GM19438 (cell line): Measurements from ENCODE around the gene ARHGEF12.
A peak's percentile ranks its signal among the peaks of the same experiment; 100 is the strongest.

ENCODE experiments used
- ATAC-seq: cut with Tn5 transposase; IDR thresholded peaks from one replicate; pipeline ENCODE4 v1.9.1; 2021; ENCODE audit warnings: low read depth; ENCODE audit not compliant: unreplicated experiment

Gene ARHGEF12

GRCh38 chr11:120339394-120339890, 3.2 kb downstream of the ARHGEF12 start:
- ATAC-seq, result no peak

DNA sequence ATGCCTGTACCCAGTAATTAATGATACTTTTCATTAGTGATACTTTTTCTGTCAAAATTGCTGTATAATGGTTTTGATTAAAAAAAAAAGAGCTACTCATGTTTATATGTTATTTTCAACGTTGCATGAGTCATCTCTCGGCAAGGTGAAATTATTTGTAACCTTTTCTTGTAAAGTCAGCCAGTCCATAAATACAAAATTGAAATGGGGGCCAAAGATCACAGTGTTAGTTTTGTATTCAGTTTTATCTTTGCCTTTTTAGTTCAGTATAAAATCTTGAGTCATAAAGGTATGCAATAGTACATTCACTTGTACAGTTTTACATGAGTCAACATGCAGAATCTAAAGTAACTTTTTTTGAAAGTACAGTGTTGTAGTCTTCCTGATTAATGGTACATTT, 4.3 kb downstream of the ARHGEF12 start:
- ATAC-seq, result no peak

- ATAC-seq, result no peak
Observed at GRCh38 chr11:120342226-120342625, 6.0 kb downstream of the ARHGEF12 start.

- no peak for ATAC-seq
Observed at GRCh38 chr11:120342678-120343077, 6.5 kb downstream of the ARHGEF12 start.

DNA sequence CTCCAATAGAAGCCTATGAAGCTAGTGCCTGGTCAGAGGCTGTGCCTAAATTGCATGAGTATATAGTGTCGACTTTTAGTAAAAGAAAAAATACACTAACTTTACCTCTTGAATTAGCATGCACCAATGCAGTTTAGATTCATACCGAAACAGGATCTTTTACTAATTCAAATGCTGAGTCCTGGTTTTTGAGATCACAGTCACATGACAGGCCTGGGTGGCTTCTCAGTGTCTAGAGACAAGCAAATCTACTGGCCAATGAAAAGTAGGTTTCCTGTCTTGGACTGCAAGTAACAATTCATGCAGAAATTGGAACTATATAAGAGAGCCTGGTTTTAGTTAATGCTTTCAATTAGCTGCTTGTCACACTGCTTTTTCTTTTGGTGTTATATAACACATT, 7.2 kb downstream of the ARHGEF12 start:
- no peak for ATAC-seq

DNA sequence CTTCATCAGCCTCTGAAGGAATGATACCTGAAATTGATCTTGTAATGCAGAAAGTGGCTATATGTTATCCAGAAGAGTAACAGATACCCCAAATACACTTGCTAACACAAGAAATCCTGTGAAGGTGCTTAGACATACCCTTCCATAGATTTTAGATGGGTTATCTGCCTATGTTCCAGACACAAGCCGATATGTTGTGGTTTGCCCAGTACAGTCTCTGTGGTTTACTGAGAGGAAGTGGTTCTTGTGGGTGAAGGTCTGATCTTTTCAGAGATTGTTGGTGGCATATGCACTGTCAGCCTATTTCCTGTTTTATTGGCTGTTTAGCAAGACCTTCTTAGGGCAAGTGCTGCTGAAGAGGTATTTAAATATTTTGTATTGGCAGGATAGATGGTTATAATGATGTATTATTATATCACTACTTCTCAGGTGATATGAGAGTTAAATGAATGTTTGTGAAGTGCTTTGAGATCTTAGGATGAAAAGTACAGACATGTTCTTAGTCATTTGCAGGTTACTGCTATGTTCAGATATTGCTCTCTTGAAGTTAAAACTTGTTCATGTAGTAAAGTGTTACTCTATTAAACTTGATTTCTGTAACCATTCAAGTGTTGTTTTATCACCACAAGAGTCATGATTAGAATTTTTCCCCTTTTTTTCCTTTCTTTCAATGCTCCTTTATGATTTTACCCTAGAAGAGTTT, 8.2 kb downstream of the ARHGEF12 start:
- ATAC-seq, result peak; percentile 82

DNA sequence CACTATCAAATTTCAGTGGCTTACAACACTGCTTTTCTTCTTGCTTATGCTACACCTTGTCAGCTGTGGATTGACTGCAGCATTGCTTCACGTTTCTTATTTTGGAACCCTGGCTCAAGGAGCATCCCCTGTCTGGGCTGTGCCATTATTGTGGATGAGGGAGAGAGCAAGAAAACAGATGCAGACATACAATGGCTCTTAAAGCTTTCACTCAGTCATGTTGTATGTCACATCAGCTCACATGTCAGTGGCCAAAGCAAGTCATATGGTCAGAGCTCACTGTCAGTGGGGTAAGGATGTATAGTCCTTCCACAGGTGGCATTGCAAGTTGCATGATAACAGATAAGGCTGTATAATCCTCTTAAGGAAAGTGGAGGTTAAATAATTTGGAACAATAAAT, 10.0 kb downstream of the ARHGEF12 start:
- ATAC-seq, result no peak

GRCh38 chr11:120350637-120351036, 14.4 kb downstream of the ARHGEF12 start:
- ATAC-seq, result no peak

DNA sequence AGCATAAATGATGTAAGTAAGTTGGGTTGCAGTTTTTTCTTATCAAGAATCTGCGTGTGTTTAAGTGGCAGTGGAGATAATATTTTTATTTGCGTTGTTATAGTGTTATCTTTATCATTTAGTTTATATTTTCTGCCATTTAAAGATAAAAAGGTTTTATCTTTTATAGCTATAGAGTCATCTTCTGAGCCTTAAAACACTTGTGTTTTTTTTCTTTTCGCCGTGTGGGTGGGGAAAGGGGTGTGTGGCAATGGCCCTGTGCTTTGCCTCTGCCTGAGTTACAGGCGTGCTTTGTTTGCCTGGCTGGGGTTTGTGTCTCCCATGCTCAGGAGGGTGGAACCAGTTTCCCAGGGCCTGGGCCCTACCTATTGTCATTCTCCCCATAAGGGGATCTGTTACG, 16.2 kb downstream of the ARHGEF12 start:
- no peak for ATAC-seq

DNA sequence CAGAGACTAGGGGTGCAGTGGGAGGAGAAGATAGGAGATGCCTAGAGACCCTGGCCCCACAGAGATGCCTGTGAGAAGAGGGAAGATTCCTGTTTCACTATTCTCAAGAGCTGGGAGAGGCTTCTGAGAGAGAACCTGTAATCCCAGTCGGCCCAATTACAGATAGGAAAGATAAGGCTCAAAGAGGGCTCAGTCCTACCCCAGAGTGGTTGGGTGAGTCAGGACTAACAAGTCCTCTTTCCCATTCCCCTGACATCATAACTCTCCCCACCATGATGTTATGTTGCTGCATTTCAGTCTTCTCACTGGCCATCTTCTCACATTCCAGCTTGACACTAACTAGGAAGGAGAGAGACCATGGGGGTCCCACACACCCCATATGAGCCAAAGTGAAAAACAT, 17.9 kb downstream of the ARHGEF12 start:
- ATAC-seq, result no peak

GRCh38 chr11:120354779-120355178, 18.6 kb downstream of the ARHGEF12 start:
- ATAC-seq, result no peak

GRCh38 chr11:120357620-120358019, 21.4 kb downstream of the ARHGEF12 start:
- ATAC-seq, result no peak

DNA sequence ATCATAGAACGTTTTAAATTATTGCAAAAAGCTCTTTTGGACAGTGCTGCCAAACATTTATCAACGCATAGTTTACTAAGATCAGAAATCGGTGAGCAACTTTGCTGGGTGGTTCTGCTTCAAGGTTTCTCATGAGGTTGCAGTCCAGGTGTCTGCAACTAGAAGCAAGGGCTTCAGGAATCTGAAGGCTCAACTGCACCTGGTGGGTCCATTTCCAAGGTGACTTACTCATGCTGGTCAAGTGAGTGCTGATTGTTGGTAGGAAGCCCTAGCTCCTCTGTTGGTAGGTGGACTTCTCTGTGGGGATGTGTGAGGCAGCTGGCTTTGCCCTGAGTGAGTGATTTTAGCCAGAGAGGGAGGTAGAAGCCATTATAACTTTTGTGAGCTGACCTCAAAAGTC, 22.5 kb downstream of the ARHGEF12 start:
- ATAC-seq, result no peak

DNA sequence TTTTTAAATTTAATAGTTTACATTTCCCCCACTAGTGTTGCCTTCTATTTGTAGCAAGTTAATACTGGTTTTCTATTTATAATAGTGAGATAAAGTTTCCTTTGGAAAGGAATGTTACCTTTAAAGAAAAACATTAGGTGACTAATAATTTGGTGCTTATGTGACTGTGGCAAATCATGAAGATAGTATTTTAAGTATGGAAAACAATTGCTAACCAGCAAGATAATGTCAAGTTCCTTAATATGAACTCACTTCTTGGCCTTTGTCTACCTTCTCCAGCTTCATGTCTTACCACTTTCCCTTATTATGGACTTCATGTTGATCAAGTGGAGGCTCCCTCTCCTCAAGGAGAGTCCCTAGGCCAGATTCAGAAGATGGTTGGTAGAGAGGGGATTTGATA, 27.2 kb downstream of the ARHGEF12 start:
- ATAC-seq, result no peak

DNA sequence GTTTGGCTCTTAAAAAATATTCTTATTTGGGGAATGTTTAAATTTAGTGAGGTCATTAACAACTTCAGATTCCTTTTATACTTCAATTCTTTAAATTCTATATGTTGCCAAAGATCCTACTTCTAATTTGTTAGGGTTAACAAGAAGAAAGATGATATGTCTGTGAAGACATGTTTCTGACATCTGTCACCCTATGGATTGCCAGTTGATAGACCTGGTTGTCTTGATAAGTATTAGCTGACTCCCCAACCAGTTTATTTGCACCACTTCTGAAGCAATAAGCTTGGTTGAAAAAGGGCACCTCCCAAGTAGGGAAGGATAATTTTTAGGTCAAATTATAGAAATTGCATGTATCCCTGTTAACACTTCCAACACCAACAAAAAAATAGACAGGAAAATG, 29.3 kb downstream of the ARHGEF12 start:
- no peak for ATAC-seq

DNA sequence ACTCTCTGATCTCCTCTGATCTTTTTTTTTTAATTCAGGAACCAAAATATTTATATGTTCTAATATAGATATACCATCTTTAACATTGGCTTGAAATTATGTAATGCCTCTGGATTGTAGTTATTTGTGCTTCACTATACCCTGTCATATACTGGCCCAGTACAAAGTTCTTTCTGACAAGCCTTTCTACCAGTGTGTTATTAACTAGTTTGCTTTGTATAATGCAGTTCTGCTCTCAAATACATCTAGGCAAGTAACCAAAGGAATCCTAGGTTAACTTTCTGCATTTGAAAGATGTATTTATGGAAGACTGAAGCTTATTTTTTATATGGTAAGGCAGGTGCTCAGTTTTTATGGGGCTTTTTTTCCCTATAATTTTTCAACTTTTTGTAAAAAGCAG, 36.1 kb downstream of the ARHGEF12 start:
- ATAC-seq, result no peak

DNA sequence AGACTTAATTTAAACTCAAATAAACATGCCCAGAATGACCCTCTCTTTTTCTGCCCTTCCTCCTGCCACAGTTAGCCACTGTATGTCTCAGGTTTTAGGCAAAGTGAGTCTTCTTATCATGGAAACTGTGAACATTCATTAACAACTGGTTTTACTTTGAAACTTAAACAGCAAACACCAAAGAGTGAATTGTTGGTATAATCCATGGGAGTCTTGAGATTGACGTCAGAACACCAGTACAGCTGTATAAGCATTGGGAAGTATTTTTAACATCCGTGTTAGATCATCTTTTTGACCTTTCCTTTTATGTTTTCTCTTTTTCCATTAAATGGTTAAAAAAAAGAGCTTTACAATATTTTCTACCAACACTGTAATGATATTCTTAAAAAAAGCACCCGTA, 38.9 kb downstream of the ARHGEF12 start:
- ATAC-seq, result no peak

DNA sequence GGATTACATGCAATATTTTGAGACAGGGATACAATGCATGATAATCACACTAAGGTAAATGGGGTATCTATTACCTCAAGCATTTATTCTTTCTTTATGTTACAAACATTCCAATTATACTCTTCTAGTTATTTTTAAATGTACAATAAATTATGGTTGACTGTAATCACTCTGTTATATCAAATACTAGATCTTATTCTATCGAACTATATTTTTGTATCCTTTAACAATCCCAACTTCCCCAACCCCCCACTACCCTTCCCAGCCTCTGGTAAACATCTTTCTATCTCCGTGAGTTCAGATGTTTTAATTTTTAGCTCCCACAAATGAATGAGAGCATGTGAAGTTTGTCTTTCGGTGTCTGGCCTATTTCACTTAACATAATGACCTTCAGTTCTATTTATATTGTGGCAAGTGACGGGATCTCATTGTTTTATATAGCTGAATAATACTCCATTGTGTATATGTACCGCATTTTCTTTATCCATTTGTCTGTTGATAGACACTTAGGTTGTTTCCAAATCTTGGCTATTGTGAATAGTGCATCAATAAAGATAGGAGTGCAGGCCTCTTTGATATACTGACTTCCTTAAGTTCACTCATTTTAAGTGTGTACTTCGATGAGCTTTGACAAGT, 40.5 kb downstream of the ARHGEF12 start:
- ATAC-seq, result no peak

DNA sequence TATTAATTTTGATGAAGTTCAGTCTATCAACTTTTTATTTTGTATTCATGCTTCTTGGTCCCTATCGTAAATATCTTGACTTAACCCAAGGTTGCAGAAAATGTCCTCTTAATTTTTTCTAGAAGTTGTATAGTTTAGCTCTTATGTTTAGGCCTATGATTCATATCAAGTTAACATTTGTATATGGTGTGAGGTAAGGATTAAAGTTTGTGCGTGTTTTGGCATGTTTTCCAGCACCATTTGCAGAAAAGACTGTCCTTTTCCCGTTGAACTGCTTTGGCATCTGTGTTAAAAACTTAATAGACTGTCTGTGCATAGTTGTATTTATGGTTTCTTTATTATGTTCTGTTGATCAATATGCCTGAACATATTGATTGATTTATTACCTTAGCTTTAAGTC, 42.3 kb downstream of the ARHGEF12 start:
- no peak for ATAC-seq

- no peak for ATAC-seq
Observed at GRCh38 chr11:120381401-120381800, 45.2 kb downstream of the ARHGEF12 start.

DNA sequence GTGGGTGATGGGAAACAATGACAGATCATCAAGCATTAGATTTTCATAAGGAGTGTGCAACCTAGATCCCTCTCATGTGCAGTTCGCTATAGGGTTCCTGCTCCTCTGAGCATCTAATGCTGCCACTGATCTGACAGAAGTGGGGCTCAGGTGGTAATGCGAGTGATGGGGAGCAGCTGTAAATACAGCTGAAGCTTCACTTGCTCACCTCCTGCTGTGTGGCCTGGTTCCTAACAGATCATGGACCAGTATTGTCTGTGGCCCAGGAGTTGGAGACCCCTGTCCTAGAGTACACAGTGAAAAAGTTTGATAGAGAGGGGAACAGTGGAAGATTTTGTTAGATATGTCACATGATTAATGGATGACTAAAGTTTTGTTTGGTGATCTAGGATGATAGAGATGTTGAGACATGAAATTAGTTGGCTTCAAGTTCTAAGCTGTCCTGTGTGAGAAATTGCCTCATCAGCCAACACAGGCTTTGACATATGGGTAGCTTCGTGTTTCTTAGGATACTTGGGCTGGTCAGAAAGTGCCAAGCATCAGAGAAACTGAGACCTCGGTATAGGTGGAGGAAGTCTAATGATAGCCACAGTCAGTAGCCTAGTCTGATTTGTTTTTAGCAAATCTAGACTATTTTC, 47.4 kb downstream of the ARHGEF12 start:
- no peak for ATAC-seq

- no peak for ATAC-seq
Observed at GRCh38 chr11:120384476-120384875, 48.3 kb downstream of the ARHGEF12 start.
